Neuron (in vitro differentiated cells): ENCODE data around the gene RBFOX2.
A peak's percentile ranks its signal among the peaks of the same experiment; 100 is the strongest.
"Not testable (repeated sequence)": the region's sequence is repeated elsewhere in the genome, so short reads cannot be mapped to it uniquely, and the experiment has no call there.

Source experiments
- H2AFZ ChIP-seq: one replicate; pipeline ENCODE4 v1.6.1; 2013; ENCODE audit warnings: low read depth, mild to moderate bottlenecking, inconsistent platforms, low read length, moderate library complexity
- H3K27me3 ChIP-seq: one replicate; pipeline ENCODE4 v1.6.1; 2013; ENCODE audit warnings: low read length; ENCODE audit not compliant: insufficient read depth
- H3K36me3 ChIP-seq: one replicate; pipeline ENCODE4 v1.6.1; 2013; ENCODE audit warnings: low read length; ENCODE audit not compliant: insufficient read depth
- H3K4me1 ChIP-seq: one replicate; pipeline ENCODE4 v1.6.1; 2013; ENCODE audit warnings: low read length; ENCODE audit not compliant: insufficient read depth
- H3K4me3 ChIP-seq: 2 replicates; pipeline ENCODE4 v1.5.1; 2013; ENCODE audit warnings: mild to moderate bottlenecking, low read length, moderate library complexity
- H3K9me3 ChIP-seq: one replicate; pipeline ENCODE4 v1.6.1; 2013; ENCODE audit warnings: low read length

The RBFOX2 gene

GRCh38 chr22:36029406-36029755, 757 bp upstream of the RBFOX2 start:
- peak overlapping the region; percentile 52 for H3K4me3 ChIP-seq

GRCh38 chr22:36027935-36028645, 534 bp downstream of the RBFOX2 start:
- Histone ChIP-seq H3K36me3 (no peaks in the 10 kb centered on the region), H3K27me3 (no peaks in the 10 kb centered on the region), H2AFZ (peak overlapping the region; percentile 7), H3K4me1 (peaks cover 14% of the 10 kb centered on the region), H3K9me3 (no peaks in the 10 kb centered on the region), H3K4me3 (peak overlapping the region; percentile 84)

More at GRCh38 chr22:36029406-36029755, 757 bp upstream of the RBFOX2 start:
- Histone ChIP-seq H3K36me3 (no peaks in the 10 kb centered on the region), H3K9me3 (no peaks in the 10 kb centered on the region), H3K27me3 (no peaks in the 10 kb centered on the region), H2AFZ (no peak overlapping the region), H3K4me1 (peaks cover 14% of the 10 kb centered on the region)

- Histone ChIP-seq H2AFZ (peak overlapping the region; percentile 7), H3K27me3 (no peaks in the 10 kb centered on the region), H3K9me3 (no peaks in the 10 kb centered on the region), H3K4me3 (peak overlapping the region; percentile 84), H3K4me1 (peaks cover 14% of the 10 kb centered on the region), H3K36me3 (no peaks in the 10 kb centered on the region)
Measured at GRCh38 chr22:36027579-36027934, 1.1 kb downstream of the RBFOX2 start.

- Histone ChIP-seq H3K9me3 (no peaks in the 10 kb centered on the region), H3K36me3 (peaks cover 2% of the 10 kb centered on the region), H2AFZ (no peak overlapping the region), H3K4me1 (peaks cover 14% of the 10 kb centered on the region), H3K4me3 (peak overlapping the region; percentile 84), H3K27me3 (no peaks in the 10 kb centered on the region)
Measured at GRCh38 chr22:36026741-36027140, 1.9 kb downstream of the RBFOX2 start.

GRCh38 chr22:36022697-36023096, 5.9 kb downstream of the RBFOX2 start:
- Histone ChIP-seq H3K4me1 (peaks cover 21% of the 10 kb centered on the region), H3K4me3 (no peak overlapping the region), H3K9me3 (peaks cover 4% of the 10 kb centered on the region), H2AFZ (no peak overlapping the region), H3K27me3 (no peaks in the 10 kb centered on the region), H3K36me3 (peaks cover 2% of the 10 kb centered on the region)

GRCh38 chr22:36022162-36022561, 6.5 kb downstream of the RBFOX2 start:
- Histone ChIP-seq H3K4me3 (no peak overlapping the region), H2AFZ (no peak overlapping the region), H3K9me3 (peaks cover 4% of the 10 kb centered on the region), H3K4me1 (peaks cover 24% of the 10 kb centered on the region), H3K27me3 (no peaks in the 10 kb centered on the region), H3K36me3 (peaks cover 2% of the 10 kb centered on the region)

- Histone ChIP-seq H3K9me3 (peaks cover 4% of the 10 kb centered on the region), H3K4me3 (no peak overlapping the region), H3K36me3 (peaks cover 2% of the 10 kb centered on the region), H3K27me3 (no peaks in the 10 kb centered on the region), H2AFZ (no peak overlapping the region), H3K4me1 (peaks cover 24% of the 10 kb centered on the region)
Measured at GRCh38 chr22:36021606-36022153, 6.9 kb downstream of the RBFOX2 start.

- H3K9me3 ChIP-seq, H3K36me3 ChIP-seq, H3K4me3 ChIP-seq, H3K27me3 ChIP-seq, H2AFZ ChIP-seq: not testable (repeated sequence)
- H3K4me1 ChIP-seq, result peaks cover 26% of the 10 kb centered on the region
Measured at GRCh38 chr22:36020865-36021264, 7.8 kb downstream of the RBFOX2 start.

GRCh38 chr22:36017651-36018091, 11.0 kb downstream of the RBFOX2 start:
- Histone ChIP-seq H3K36me3 (peaks cover 2% of the 10 kb centered on the region), H3K4me3 (no peak overlapping the region), H3K9me3 (peaks cover 4% of the 10 kb centered on the region), H2AFZ (no peak overlapping the region), H3K27me3 (no peaks in the 10 kb centered on the region), H3K4me1 (peaks cover 36% of the 10 kb centered on the region)

GRCh38 chr22:36016684-36017083, 11.9 kb downstream of the RBFOX2 start:
- no peaks in the 10 kb centered on the region for H3K36me3 ChIP-seq
- no peaks in the 10 kb centered on the region for H3K27me3 ChIP-seq
- H3K4me1 ChIP-seq, result peaks cover 36% of the 10 kb centered on the region
- H2AFZ ChIP-seq, result no peak overlapping the region
- H3K9me3 ChIP-seq, result peaks cover 4% of the 10 kb centered on the region
- no peak overlapping the region for H3K4me3 ChIP-seq

- no peaks in the 10 kb centered on the region for H3K36me3 ChIP-seq
- H3K9me3 ChIP-seq, result peaks cover 4% of the 10 kb centered on the region
- H3K27me3 ChIP-seq, result no peaks in the 10 kb centered on the region
- no peak overlapping the region for H2AFZ ChIP-seq
- peaks cover 36% of the 10 kb centered on the region for H3K4me1 ChIP-seq
- no peak overlapping the region for H3K4me3 ChIP-seq
Measured at GRCh38 chr22:36015811-36016529, 12.7 kb downstream of the RBFOX2 start.

- H2AFZ ChIP-seq, result no peak overlapping the region
- H3K9me3 ChIP-seq, result peaks cover 4% of the 10 kb centered on the region
- peaks cover 36% of the 10 kb centered on the region for H3K4me1 ChIP-seq
- no peaks in the 10 kb centered on the region for H3K36me3 ChIP-seq
- H3K4me3 ChIP-seq, result no peak overlapping the region
- H3K27me3 ChIP-seq, result no peaks in the 10 kb centered on the region
Measured at GRCh38 chr22:36015155-36015810, 13.3 kb downstream of the RBFOX2 start.

GRCh38 chr22:36014546-36015074, 14.0 kb downstream of the RBFOX2 start:
- Histone ChIP-seq H3K36me3 (no peaks in the 10 kb centered on the region), H3K9me3 (peaks cover 4% of the 10 kb centered on the region), H3K4me1 (peaks cover 36% of the 10 kb centered on the region), H3K27me3 (no peaks in the 10 kb centered on the region), H3K4me3 (no peak overlapping the region), H2AFZ (no peak overlapping the region)
